SU-DHL-6 (cell line): ENCODE data around the gene COL26A1.

Experiments
- H2AFZ ChIP-seq: fragments of 200-600 bp; sonication (generic); 2 replicates; pipeline ENCODE4 v1.6.1; 2014; ENCODE audit warnings: low read depth, mild to moderate bottlenecking, moderate library complexity, mixed read lengths, antibody characterized with exemption, low read length; ENCODE audit not compliant: severe bottlenecking
- H3F3A ChIP-seq: fragments of 200-600 bp; shearing (Covaris generic); 2 replicates; pipeline ENCODE4 v1.6.0; 2016; ENCODE audit warnings: antibody characterized with exemption, mild to moderate bottlenecking; ENCODE audit not compliant: insufficient read depth
- H3K27ac ChIP-seq: fragments of 200-600 bp; sonication (generic); 2 replicates; pipeline ENCODE4 v1.5.1; 2016; ENCODE audit warnings: low read depth, mild to moderate bottlenecking, low read length, moderate library complexity, mixed read lengths
- H3K27me3 ChIP-seq: fragments of 200-600 bp; sonication (generic), shearing (Covaris generic); 2 replicates; pipeline ENCODE4 v1.6.0; 2014; ENCODE audit warnings: mild to moderate bottlenecking, low read length
- H3K36me3 ChIP-seq: fragments of 200-600 bp; sonication (generic); 2 replicates; pipeline ENCODE4 v1.6.1; 2014; ENCODE audit warnings: mild to moderate bottlenecking, low read length, mixed read lengths
- H3K4me2 ChIP-seq: fragments of 300-600, 200-600 bp; shearing (Covaris generic), sonication (generic); 2 replicates; pipeline ENCODE4 v1.6.0; 2014; ENCODE audit warnings: low read length, low read depth, mild to moderate bottlenecking; ENCODE audit not compliant: poor library complexity, severe bottlenecking
- H3K4me3 ChIP-seq: fragments of 200-600 bp; sonication (generic); 2 replicates; pipeline ENCODE4 v1.5.1; 2014; ENCODE audit warnings: antibody characterized with exemption, low read length, mild to moderate bottlenecking, mixed read lengths; ENCODE audit not compliant: insufficient read depth, poor library complexity, severe bottlenecking
- H3K79me2 ChIP-seq: fragments of 200-600 bp; sonication (generic); 2 replicates; pipeline ENCODE4 v1.6.1; 2014; ENCODE audit warnings: mild to moderate bottlenecking, low read length, moderate library complexity; ENCODE audit not compliant: insufficient read depth
- H3K9ac ChIP-seq: fragments of 200-600 bp; sonication (generic); 2 replicates; pipeline ENCODE4 v1.7.0; 2014; ENCODE audit warnings: mild to moderate bottlenecking, low read length
- H3K9me2 ChIP-seq: fragments of 200-600 bp; sonication (generic); replicated peaks from 2 replicates; pipeline ENCODE4 v1.6.1; 2014; ENCODE audit warnings: low read length; ENCODE audit not compliant: insufficient read depth
- H3K9me3 ChIP-seq: fragments of 200-600 bp; sonication (generic); 2 replicates; pipeline ENCODE4 v1.6.1; 2014; ENCODE audit warnings: low read length, mixed read lengths; ENCODE audit not compliant: insufficient read depth
- H4K20me1 ChIP-seq: fragments of 200-600 bp; sonication (generic); 2 replicates; pipeline ENCODE4 v1.6.1; 2014; ENCODE audit warnings: low read depth, mild to moderate bottlenecking, antibody characterized with exemption, low read length, moderate library complexity, mixed read lengths
- CTCF ChIP-seq: fragments of 200-600 bp; sonication (generic); IDR thresholded peaks from one replicate; pipeline ENCODE4 v1.5.1; 2017; ENCODE audit warnings: antibody characterized with exemption, mild to moderate bottlenecking, low read length, moderate library complexity; ENCODE audit not compliant: insufficient read depth, poor library complexity, severe bottlenecking
- EZH2phosphoT487 ChIP-seq: fragments of 200-600 bp; sonication (generic), shearing (Covaris generic); conservative IDR thresholded peaks from 2 replicates; pipeline ENCODE4 v1.6.1; 2018; ENCODE audit warnings: mild to moderate bottlenecking, antibody characterized with exemption, low read length, moderate library complexity, mixed read lengths

COL26A1 gene

DNA sequence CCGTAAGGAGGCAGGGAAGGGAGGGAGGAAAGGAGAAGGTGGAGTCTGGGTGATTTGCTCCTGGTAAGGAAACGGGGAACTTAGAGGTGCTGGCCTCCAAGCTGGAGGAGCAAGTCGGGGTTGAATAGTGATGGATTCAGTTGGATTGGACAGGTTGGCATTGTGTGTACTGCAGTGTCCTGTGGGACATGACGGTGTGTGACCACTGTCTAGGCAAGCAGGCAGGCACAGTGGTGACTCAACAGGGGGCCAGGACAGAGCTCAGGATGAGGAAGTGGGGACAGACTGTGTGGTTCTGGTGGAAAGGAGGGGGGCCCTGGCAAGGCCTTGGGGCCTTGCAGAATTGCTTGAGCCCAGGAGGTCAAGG, 48.8 kb downstream of the COL26A1 start:
- H3F3A ChIP-seq = no peaks in the 10 kb centered on the region
- no peak overlapping the region for H3K4me2 ChIP-seq
- peaks cover 3% of the 10 kb centered on the region; the same call in 1 of the 2 replicates for H3K27me3 ChIP-seq
- H3K79me2 ChIP-seq = no peaks in the 10 kb centered on the region
- no peak for TF ChIP-seq EZH2phosphoT487
- TF ChIP-seq CTCF = peak; percentile 3
- no peak overlapping the region for H2AFZ ChIP-seq
- peaks cover 9% of the 10 kb centered on the region; the same call in 1 of the 2 replicates for H3K9me3 ChIP-seq
- H3K27ac ChIP-seq = no peak overlapping the region
- H4K20me1 ChIP-seq = no peaks in the 10 kb centered on the region
- H3K9ac ChIP-seq = no peak overlapping the region
- H3K4me3 ChIP-seq = no peak overlapping the region
- no peaks in the 10 kb centered on the region for H3K36me3 ChIP-seq
- H3K9me2 ChIP-seq = no peaks in the 10 kb centered on the region

DNA sequence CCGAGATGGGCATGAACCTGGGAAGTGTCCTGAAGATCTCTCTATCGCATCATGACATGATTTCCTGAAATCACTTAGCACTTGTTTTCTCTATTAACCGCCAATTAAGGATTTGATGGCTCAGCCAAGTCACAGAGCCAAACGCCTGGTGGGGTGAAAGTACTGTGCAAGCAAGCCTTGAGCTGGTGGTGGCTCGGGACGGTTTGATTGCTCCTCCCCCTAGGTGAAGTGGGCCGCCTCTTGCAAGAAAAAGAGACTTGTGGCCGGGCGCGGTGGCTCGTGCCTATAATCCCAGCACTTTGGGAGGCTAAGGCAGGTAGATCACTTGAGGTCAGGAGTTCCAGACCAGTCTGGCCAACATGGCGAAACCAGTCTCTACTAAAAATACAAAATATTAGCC, 50.3 kb downstream of the COL26A1 start:
- Histone ChIP-seq H2AFZ (no peak overlapping the region), H3F3A (no peaks in the 10 kb centered on the region), H3K9me2 (no peaks in the 10 kb centered on the region), H3K4me3 (no peak overlapping the region), H3K27me3 (peaks cover 3% of the 10 kb centered on the region; the same call in 1 of the 2 replicates), H3K4me2 (no peak overlapping the region), H3K9me3 (peaks cover 9% of the 10 kb centered on the region; the same call in 1 of the 2 replicates), H3K9ac (no peak overlapping the region), H3K36me3 (no peaks in the 10 kb centered on the region), H3K27ac (no peak overlapping the region), H4K20me1 (no peaks in the 10 kb centered on the region), H3K79me2 (no peaks in the 10 kb centered on the region)
- TF ChIP-seq EZH2phosphoT487 (no peak), CTCF (no peak)

GRCh38 chr7:101418694-101419093, 56.0 kb downstream of the COL26A1 start:
- H3K4me3 ChIP-seq = no peak overlapping the region
- TF ChIP-seq EZH2phosphoT487 (no peak), CTCF (no peak)
- H3K27me3 ChIP-seq = no peaks in the 10 kb centered on the region
- H3K9me2 ChIP-seq = no peaks in the 10 kb centered on the region
- H3K9me3 ChIP-seq = no peaks in the 10 kb centered on the region
- H3K4me2 ChIP-seq = no peak overlapping the region
- H3K79me2 ChIP-seq = no peaks in the 10 kb centered on the region
- no peak overlapping the region for H3K9ac ChIP-seq
- H3K36me3 ChIP-seq = no peaks in the 10 kb centered on the region
- no peak overlapping the region for H3K27ac ChIP-seq
- no peaks in the 10 kb centered on the region for H4K20me1 ChIP-seq
- no peak overlapping the region for H2AFZ ChIP-seq
- H3F3A ChIP-seq = no peaks in the 10 kb centered on the region
